Sigmoid colon (tissue), 4 donors: ENCODE data around the gene ARHGAP15.

Source experiments
- CTCF ChIP-seq, 4 experiments: fragments of 450-650 bp in 3 of 4; fragments of 200-600 bp in 1 of 4; IDR thresholded peaks; one replicate each; pipeline ENCODE4 v1.5.1; 2016 to 2019; ENCODE audit warnings: antibody characterized with exemption in 4 of 4, mild to moderate bottlenecking in 3 of 4, moderate library complexity in 2 of 4
- EP300 ChIP-seq, 4 donors: sonication (generic); formaldehyde crosslinking; IDR thresholded peaks; one replicate each; pipeline ENCODE4 v1.6.1; 2017; ENCODE audit warnings: antibody characterized with exemption in 4 of 4
- POLR2A ChIP-seq, 2 donors: fragments of 450-650 bp; IDR thresholded peaks; one replicate each; pipeline ENCODE4 v1.6.1; 2016; ENCODE audit warnings: antibody characterized with exemption in 2 of 2, mild to moderate bottlenecking in 2 of 2, moderate library complexity in 2 of 2

- no peak for TF ChIP-seq CTCF (IDR thresholded peaks at IDR 0.05)
- TF ChIP-seq EP300 (IDR thresholded peaks at IDR 0.05), result no peak
- no peak for TF ChIP-seq POLR2A (IDR thresholded peaks at IDR 0.05)
Measured at GRCh38 chr2:143229411-143229810, 100.2 kb downstream of the ARHGAP15 start.
